Mesenchymal stem cell (in vitro differentiated cells and primary cell): ENCODE measurements around the gene MAP1A.

Experiments
- DNase-seq: peaks from one replicate; pipeline ENCODE4 v3.0.0-alpha.2; 2013
- H2AFZ ChIP-seq: one replicate; pipeline ENCODE4 v1.6.1; 2013; ENCODE audit warnings: low read depth, mild to moderate bottlenecking, control low read depth, inconsistent platforms, low read length, moderate library complexity
- H2AK5ac ChIP-seq: 2 replicates; pipeline ENCODE4 v1.6.1; 2013; ENCODE audit warnings: low read length, moderate library complexity, mild to moderate bottlenecking, inconsistent platforms; ENCODE audit not compliant: severe bottlenecking
- H2BK120ac ChIP-seq: one replicate; pipeline ENCODE4 v1.6.1; 2013; ENCODE audit warnings: low read depth, mild to moderate bottlenecking, inconsistent platforms, low read length, moderate library complexity
- H2BK12ac ChIP-seq, 2 experiments: one replicate each; pipeline ENCODE4 v1.6.1; 2013; ENCODE audit warnings: inconsistent platforms in 2 of 2, low read length in 2 of 2, mild to moderate bottlenecking in 2 of 2, moderate library complexity in 2 of 2, control low read depth in 1 of 2
- H2BK15ac ChIP-seq: one replicate; pipeline ENCODE4 v1.6.1; 2013; ENCODE audit warnings: mild to moderate bottlenecking, low read depth, inconsistent platforms; ENCODE audit not compliant: poor library complexity, severe bottlenecking
- H2BK5ac ChIP-seq: 2 replicates; pipeline ENCODE4 v1.6.1; 2013; ENCODE audit warnings: low read depth, mild to moderate bottlenecking, low read length, control low read depth, inconsistent platforms; ENCODE audit not compliant: poor library complexity, severe bottlenecking
- H3K14ac ChIP-seq, 2 experiments: one replicate each; pipeline ENCODE4 v1.6.1; 2013; ENCODE audit warnings: inconsistent platforms in 2 of 2, low read length in 2 of 2, control low read depth in 1 of 2, mild to moderate bottlenecking in 1 of 2, moderate library complexity in 1 of 2
- H3K18ac ChIP-seq, 2 experiments: one replicate each; pipeline ENCODE4 v1.6.1; 2013; ENCODE audit warnings: inconsistent platforms in 2 of 2, low read length in 2 of 2, control low read depth in 1 of 2, low read depth in 1 of 2, mild to moderate bottlenecking in 1 of 2
- H3K23ac ChIP-seq, 2 experiments: one replicate each; pipeline ENCODE4 v1.6.1; 2013; ENCODE audit warnings: inconsistent platforms in 2 of 2, low read length in 2 of 2, mild to moderate bottlenecking in 2 of 2, moderate library complexity in 2 of 2, control low read depth in 1 of 2
- H3K27ac ChIP-seq: 2 replicates; pipeline ENCODE4 v1.5.1; 2013; ENCODE audit warnings: mild to moderate bottlenecking, moderate library complexity, low read length, control low read depth, inconsistent platforms; ENCODE audit not compliant: poor library complexity, severe bottlenecking
- H3K27me3 ChIP-seq, 2 experiments: 2 replicates each; pipeline versions ENCODE4 v1.6.1 to v1.7.0; 2013; ENCODE audit warnings: low read length in 2 of 2, mild to moderate bottlenecking in 2 of 2, moderate library complexity in 2 of 2, control low read depth in 1 of 2, inconsistent platforms in 1 of 2; ENCODE audit not compliant: control insufficient read depth in 1 of 2, insufficient read depth in 1 of 2
- H3K36me3 ChIP-seq, 2 experiments: 2 replicates each; pipeline versions ENCODE4 v1.6.1 to v1.7.0; 2013; ENCODE audit warnings: low read length in 2 of 2, control low read depth in 1 of 2, inconsistent platforms in 1 of 2, low read depth in 1 of 2, mild to moderate bottlenecking in 1 of 2; ENCODE audit not compliant: insufficient read depth in 2 of 2, control insufficient read depth in 1 of 2
- H3K4ac ChIP-seq, 2 experiments: one replicate each; pipeline ENCODE4 v1.6.1; 2013; ENCODE audit warnings: inconsistent platforms in 2 of 2, low read length in 2 of 2, mild to moderate bottlenecking in 2 of 2, moderate library complexity in 2 of 2, control low read depth in 1 of 2, low read depth in 1 of 2
- H3K4me1 ChIP-seq: 2 replicates; pipeline ENCODE4 v1.6.1; 2013; ENCODE audit warnings: low read depth, low read length, control low read depth; ENCODE audit not compliant: control insufficient read depth, insufficient read depth
- H3K4me2 ChIP-seq: 2 replicates; pipeline ENCODE4 v1.6.1; 2013; ENCODE audit warnings: low read length, mild to moderate bottlenecking, inconsistent platforms; ENCODE audit not compliant: poor library complexity, severe bottlenecking
- H3K4me3 ChIP-seq, 2 experiments: 2 replicates each; pipeline versions ENCODE4 v1.5.1 to v1.7.0; 2013; ENCODE audit warnings: low read length in 2 of 2, mild to moderate bottlenecking in 2 of 2, control low read depth in 1 of 2, low read depth in 1 of 2; ENCODE audit not compliant: insufficient read depth in 1 of 2
- H3K79me1 ChIP-seq: replicated peaks from 2 replicates; pipeline ENCODE4 v1.6.1; 2013; ENCODE audit warnings: mild to moderate bottlenecking, control low read depth, low read length, inconsistent platforms; ENCODE audit not compliant: poor library complexity, severe bottlenecking
- H3K9ac ChIP-seq: 2 replicates; pipeline ENCODE4 v1.7.0; 2013; ENCODE audit warnings: mild to moderate bottlenecking, low read length, moderate library complexity
- H3K9me3 ChIP-seq: 2 replicates; pipeline ENCODE4 v1.7.0; 2013; ENCODE audit warnings: mild to moderate bottlenecking, low read length; ENCODE audit not compliant: control insufficient read depth
- H4K8ac ChIP-seq: one replicate; pipeline ENCODE4 v1.6.1; 2013; ENCODE audit warnings: inconsistent platforms, mild to moderate bottlenecking, low read length, moderate library complexity
- H4K91ac ChIP-seq: one replicate; pipeline ENCODE4 v1.6.1; 2013; ENCODE audit warnings: mild to moderate bottlenecking, low read length, inconsistent platforms
- WGBS: methylation state at CpG from one replicate; pipeline ENCODE4 v1.1.7; 2013; ENCODE audit warnings: mixed read lengths; 5-methylcytosine and 5-hydroxymethylcytosine counted together

The MAP1A gene

GRCh38 chr15:43523646-43524045 lies 6.2 kb downstream of the MAP1A start:
- H3K4ac ChIP-seq = no peak overlapping the region
- H3K36me3 ChIP-seq = peaks cover 73 to 89% of the 10 kb centered on the region in 2 experiments
- no peak overlapping the region for H2AK5ac ChIP-seq
- H3K18ac ChIP-seq = no peak overlapping the region
- no peak overlapping the region for H3K23ac ChIP-seq
- no peaks in the 10 kb centered on the region for H3K27me3 ChIP-seq
- no peak overlapping the region for H3K4me3 ChIP-seq
- H3K4me1 ChIP-seq = peaks cover 17% of the 10 kb centered on the region
- H4K91ac ChIP-seq = no peak overlapping the region
- no peak overlapping the region for H4K8ac ChIP-seq
- peaks cover 28% of the 10 kb centered on the region for H3K79me1 ChIP-seq
- H3K9me3 ChIP-seq = no peaks in the 10 kb centered on the region
- no peak overlapping the region for H2AFZ ChIP-seq
- H3K14ac ChIP-seq = no peak overlapping the region
- H2BK5ac ChIP-seq = no peak overlapping the region
- 88% methylated on average over 7 of the region's 7 CpGs for WGBS
- H2BK120ac ChIP-seq = no peak overlapping the region
- H3K27ac ChIP-seq = no peak overlapping the region
- H3K4me2 ChIP-seq = no peak overlapping the region
- no peak overlapping the region for H3K9ac ChIP-seq
- H2BK15ac ChIP-seq = no peak overlapping the region
- DNase-seq = no peak
- H2BK12ac ChIP-seq = no peak overlapping the region

DNA sequence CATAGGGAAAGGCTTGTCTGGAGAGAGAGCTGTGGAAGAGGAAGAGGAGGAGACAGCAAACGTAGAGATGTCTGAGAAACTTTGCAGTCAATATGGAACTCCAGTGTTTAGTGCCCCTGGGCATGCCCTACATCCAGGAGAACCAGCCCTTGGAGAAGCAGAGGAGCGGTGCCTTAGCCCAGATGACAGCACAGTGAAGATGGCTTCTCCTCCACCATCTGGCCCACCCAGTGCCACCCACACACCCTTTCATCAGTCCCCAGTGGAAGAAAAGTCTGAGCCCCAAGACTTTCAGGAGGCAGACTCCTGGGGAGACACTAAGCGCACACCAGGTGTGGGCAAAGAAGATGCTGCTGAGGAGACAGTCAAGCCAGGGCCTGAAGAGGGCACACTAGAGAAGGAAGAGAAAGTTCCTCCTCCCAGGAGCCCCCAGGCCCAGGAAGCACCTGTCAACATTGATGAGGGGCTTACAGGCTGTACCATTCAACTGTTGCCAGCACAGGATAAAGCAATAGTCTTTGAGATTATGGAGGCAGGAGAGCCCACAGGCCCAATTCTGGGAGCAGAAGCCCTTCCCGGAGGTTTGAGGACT lies 6.9 kb downstream of the MAP1A start:
- Histone ChIP-seq H3K27me3 (no peaks in the 10 kb centered on the region), H3K4me2 (no peak overlapping the region), H2AFZ (no peak overlapping the region), H4K8ac (no peak overlapping the region), H3K18ac (no peak overlapping the region), H3K14ac (no peak overlapping the region), H3K4me3 (no peak overlapping the region), H3K9me3 (no peaks in the 10 kb centered on the region), H2BK5ac (no peak overlapping the region), H3K4me1 (peaks cover 14% of the 10 kb centered on the region), H3K23ac (no peak overlapping the region), H3K4ac (no peak overlapping the region), H2BK12ac (no peak overlapping the region), H2BK120ac (no peak overlapping the region), H3K9ac (no peak overlapping the region), H4K91ac (no peak overlapping the region), H2AK5ac (no peak overlapping the region), H3K27ac (no peak overlapping the region), H2BK15ac (no peak overlapping the region), H3K79me1 (peaks cover 24% of the 10 kb centered on the region), H3K36me3 (peaks cover 80 to 94% of the 10 kb centered on the region in 2 experiments)
- no peak for DNase-seq
- 95% methylated on average over 4 of the region's 4 CpGs for WGBS

GRCh38 chr15:43525131-43525530 lies 7.7 kb downstream of the MAP1A start:
- Histone ChIP-seq H2BK5ac (no peak overlapping the region), H2BK15ac (no peak overlapping the region), H3K4ac (no peak overlapping the region), H3K18ac (no peak overlapping the region), H3K4me1 (peaks cover 13% of the 10 kb centered on the region), H3K9me3 (no peaks in the 10 kb centered on the region), H3K36me3 (peaks cover 88 to 99% of the 10 kb centered on the region in 2 experiments), H2AFZ (no peak overlapping the region), H3K79me1 (peaks cover 19% of the 10 kb centered on the region), H2BK12ac (no peak overlapping the region), H3K4me3 (no peak overlapping the region), H2AK5ac (no peak overlapping the region), H3K27ac (no peak overlapping the region), H3K14ac (no peak overlapping the region), H2BK120ac (no peak overlapping the region), H3K23ac (no peak overlapping the region), H3K4me2 (no peak overlapping the region), H4K8ac (no peak overlapping the region), H3K9ac (no peak overlapping the region), H4K91ac (no peak overlapping the region), H3K27me3 (no peaks in the 10 kb centered on the region)
- no peak for DNase-seq
- WGBS = 97% methylated on average over 3 of the region's 4 CpGs

DNA sequence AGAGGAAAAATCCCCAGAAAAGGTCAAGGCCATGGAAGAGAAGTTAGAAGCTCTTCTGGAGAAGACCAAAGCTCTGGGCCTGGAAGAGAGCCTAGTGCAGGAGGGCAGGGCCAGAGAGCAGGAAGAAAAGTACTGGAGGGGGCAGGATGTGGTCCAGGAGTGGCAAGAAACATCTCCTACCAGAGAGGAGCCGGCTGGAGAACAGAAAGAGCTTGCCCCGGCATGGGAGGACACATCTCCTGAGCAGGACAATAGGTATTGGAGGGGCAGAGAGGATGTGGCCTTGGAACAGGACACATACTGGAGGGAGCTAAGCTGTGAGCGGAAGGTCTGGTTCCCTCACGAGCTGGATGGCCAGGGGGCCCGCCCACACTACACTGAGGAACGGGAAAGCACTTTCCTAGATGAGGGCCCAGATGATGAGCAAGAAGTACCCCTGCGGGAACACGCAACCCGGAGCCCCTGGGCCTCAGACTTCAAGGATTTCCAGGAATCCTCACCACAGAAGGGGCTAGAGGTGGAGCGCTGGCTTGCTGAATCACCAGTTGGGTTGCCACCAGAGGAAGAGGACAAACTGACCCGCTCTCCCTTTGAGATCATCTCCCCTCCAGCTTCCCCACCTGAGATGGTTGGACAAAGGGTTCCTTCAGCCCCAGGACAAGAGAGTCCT lies 9.0 kb downstream of the MAP1A start:
- H2BK15ac ChIP-seq = no peak overlapping the region
- H2AFZ ChIP-seq = no peak overlapping the region
- no peak overlapping the region for H4K8ac ChIP-seq
- no peaks in the 10 kb centered on the region for H3K9me3 ChIP-seq
- H3K4me2 ChIP-seq = no peak overlapping the region
- H2BK12ac ChIP-seq = no peak overlapping the region
- H3K23ac ChIP-seq = no peak overlapping the region
- no peak overlapping the region for H3K9ac ChIP-seq
- DNase-seq = no peak
- H3K27ac ChIP-seq = no peak overlapping the region
- H3K4me3 ChIP-seq = no peak overlapping the region
- peaks cover 18% of the 10 kb centered on the region for H3K4me1 ChIP-seq
- H3K14ac ChIP-seq = no peak overlapping the region
- no peaks in the 10 kb centered on the region for H3K27me3 ChIP-seq
- H3K18ac ChIP-seq = no peak overlapping the region
- no peak overlapping the region for H2AK5ac ChIP-seq
- H3K79me1 ChIP-seq = peaks cover 14% of the 10 kb centered on the region
- no peak overlapping the region for H3K4ac ChIP-seq
- peaks cover 79 to 96% of the 10 kb centered on the region in 2 experiments for H3K36me3 ChIP-seq
- no peak overlapping the region for H2BK5ac ChIP-seq
- WGBS = 94% methylated on average over 11 of the region's 11 CpGs
- H4K91ac ChIP-seq = no peak overlapping the region
- H2BK120ac ChIP-seq = no peak overlapping the region
